GM23338 (cell line): ENCODE results near the gene CMSS1. TPM values are rescaled to one million over a fixed set of nuclear protein-coding genes. Genes with fewer than 3 reads are reported as not detected.

Experiments
- ATAC-seq: fragments of 200-7000 bp; cut with Tn5 transposase; 3 replicates; pipeline ENCODE4 v1.9.1; 2020
- DNase-seq: peaks from one replicate; pipeline ENCODE4 v3.0.0-alpha.2; 2015; ENCODE audit warnings: low spot score
- H2AFZ ChIP-seq: fragments of 200-600 bp; sonication (generic); 2 replicates; pipeline ENCODE4 v1.8.0; 2016; ENCODE audit warnings: antibody characterized with exemption, mild to moderate bottlenecking, moderate library complexity
- H3F3A ChIP-seq: fragments of 200-600 bp; sonication (generic); replicated peaks from 2 replicates; pipeline ENCODE4 v1.8.0; 2017; ENCODE audit warnings: antibody characterized with exemption, mixed run types, low read depth
- H3K27ac ChIP-seq: fragments of 200-600 bp; sonication (generic); 2 replicates; pipeline ENCODE4 v1.6.1; 2016; ENCODE audit warnings: low read depth
- H3K27me3 ChIP-seq: fragments of 200-600 bp; sonication (generic); 2 replicates; pipeline ENCODE4 v1.8.0; 2016; ENCODE audit warnings: mild to moderate bottlenecking, mixed run types, moderate library complexity; ENCODE audit not compliant: insufficient read depth
- H3K36me3 ChIP-seq: fragments of 200-600 bp; sonication (generic); 2 replicates; pipeline ENCODE4 v1.8.0; 2016; ENCODE audit warnings: mild to moderate bottlenecking; ENCODE audit not compliant: insufficient read depth
- H3K4me1 ChIP-seq: fragments of 200-600 bp; sonication (generic); 2 replicates; pipeline ENCODE4 v1.8.0; 2016; ENCODE audit warnings: mild to moderate bottlenecking, moderate library complexity; ENCODE audit not compliant: insufficient read depth
- H3K4me2 ChIP-seq: fragments of 200-600 bp; sonication (generic); 2 replicates; pipeline ENCODE4 v1.7.1; 2017; ENCODE audit warnings: mixed run types
- H3K4me3 ChIP-seq: fragments of 200-600 bp; sonication (generic); 2 replicates; pipeline ENCODE4 v1.6.1; 2016; ENCODE audit warnings: mixed run types
- H3K79me2 ChIP-seq: fragments of 200-600 bp; sonication (generic); replicated peaks from 2 replicates; pipeline ENCODE4 v1.8.0; 2017; ENCODE audit warnings: mild to moderate bottlenecking; ENCODE audit not compliant: insufficient read depth
- H3K9me2 ChIP-seq: fragments of 200-600 bp; sonication (generic); 2 replicates; pipeline ENCODE4 v1.8.0; 2017; ENCODE audit not compliant: insufficient read depth
- H4K20me1 ChIP-seq: fragments of 200-600 bp; sonication (generic); replicated peaks from 2 replicates; pipeline ENCODE4 v1.8.0; 2017; ENCODE audit warnings: mild to moderate bottlenecking; ENCODE audit not compliant: insufficient read depth
- H3K27ac Mint-ChIP-seq: 2 replicates; pipeline ENCODE4 v1.8.0; 2020; ENCODE audit warnings: inconsistent platforms, mild to moderate bottlenecking, moderate library complexity, mixed read lengths
- H3K27me3 Mint-ChIP-seq: 3 replicates; pipeline ENCODE4 v1.8.0; 2022; ENCODE audit warnings: low read depth, mild to moderate bottlenecking, moderate library complexity, mixed read lengths, inconsistent platforms; ENCODE audit not compliant: insufficient read depth, poor library complexity
- H3K36me3 Mint-ChIP-seq: 3 replicates; pipeline ENCODE4 v1.8.0; 2021; ENCODE audit warnings: low read depth, mild to moderate bottlenecking, inconsistent platforms, moderate library complexity, mixed read lengths
- H3K4me1 Mint-ChIP-seq: 3 replicates; pipeline ENCODE4 v1.8.0; 2020; ENCODE audit warnings: mild to moderate bottlenecking, inconsistent platforms, mixed read lengths
- H3K4me3 Mint-ChIP-seq: 3 replicates; pipeline ENCODE4 v1.8.0; 2021; ENCODE audit warnings: moderate library complexity, mild to moderate bottlenecking, inconsistent platforms, mixed read lengths
- H3K9me3 Mint-ChIP-seq: 3 replicates; pipeline ENCODE4 v1.8.0; 2020; ENCODE audit warnings: moderate library complexity, mild to moderate bottlenecking, inconsistent platforms, mixed read lengths
- EZH2phosphoT487 ChIP-seq: fragments of 200-600 bp; sonication (generic); IDR thresholded peaks from one replicate; pipeline ENCODE4 v1.8.1; 2018; ENCODE audit warnings: antibody characterized with exemption; ENCODE audit not compliant: unreplicated experiment
- NANOG ChIP-seq: IDR thresholded peaks from 2 replicates; pipeline ENCODE4 v1.6.1; 2016; ENCODE audit warnings: antibody characterized with exemption, borderline replicate concordance
- ZNF114 ChIP-seq: fragments of 250-450 bp; sonication (Bioruptor Pico); IDR thresholded peaks from 2 replicates; pipeline ENCODE4 v1.5.0; 2020; ENCODE audit warnings: mild to moderate bottlenecking, moderate library complexity
- polyA plus RNA-seq: library from polyadenylated mRNA; unstranded; fragments of >200 nt; fragmentation: Nextera tagmentation; extraction: Ambion mirVana; gene quantifications from 2 replicates; pipeline ENCODE4 v1.2.1, GENCODE V29; 2016
- total RNA-seq: library from RNA; depleted of rRNA; stranded (reverse); fragments of >200 nt; shearing (Covaris generic); gene quantifications from 2 replicates; pipeline ENCODE4 v1.2.3, GENCODE V29; 2014
- TF ChIP-seq, protein P1 (sequence below): fragments of 250-450 bp; sonication (Bioruptor Pico); IDR thresholded peaks from 2 replicates; pipeline ENCODE4 v1.5.0; 2020; ENCODE audit warnings: mild to moderate bottlenecking, moderate library complexity
- TF ChIP-seq, protein P2 (sequence below): IDR thresholded peaks from one replicate; pipeline ENCODE4 v1.6.1; 2018; ENCODE audit warnings: antibody characterized with exemption; ENCODE audit not compliant: unreplicated experiment

Gene CMSS1
- total and polyA plus RNA-seq, 2 experiments from 2014 or later = 39.4 to 187 TPM

DNA sequence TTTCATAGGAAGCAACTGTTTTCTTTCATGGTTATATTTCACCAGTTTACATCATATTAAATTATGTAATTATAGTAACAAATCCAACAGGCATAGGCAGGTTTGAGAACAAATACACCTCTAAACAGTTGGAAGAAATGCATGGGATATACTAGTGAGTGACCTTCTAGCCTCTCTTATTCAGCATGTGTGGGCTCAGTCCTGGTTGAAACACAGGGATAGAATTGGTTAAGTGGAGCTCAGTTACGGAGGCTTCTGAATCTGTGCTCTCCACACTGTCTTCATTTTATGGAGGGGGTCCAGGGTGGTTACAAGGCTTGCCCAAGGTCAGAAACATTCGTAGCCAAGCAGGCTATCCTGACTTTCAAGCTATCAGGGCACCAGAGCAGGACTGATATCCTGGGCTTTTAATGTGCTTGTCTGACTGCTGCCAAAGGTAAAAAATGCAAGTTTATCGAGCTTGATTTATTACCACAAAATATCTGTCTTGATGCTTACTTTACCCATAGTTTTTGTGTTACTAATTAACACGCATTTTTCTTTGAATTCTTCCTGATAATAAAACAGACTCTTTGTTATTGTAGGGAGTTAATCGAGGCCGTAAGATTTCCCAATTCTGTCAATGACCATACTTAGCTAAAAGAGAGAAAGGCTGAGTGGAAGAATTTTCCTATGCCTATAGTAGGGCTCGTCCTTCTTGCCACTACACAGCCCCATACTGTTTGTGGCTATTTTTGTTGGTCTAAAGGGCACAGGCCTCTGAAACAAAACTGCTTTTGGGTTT lies 207.1 kb downstream of the CMSS1 start:
- no peaks in the 10 kb centered on the region for H3K36me3 Mint-ChIP-seq
- H3K27ac Mint-ChIP-seq = no peak overlapping the region
- H3K4me2 ChIP-seq = no peak overlapping the region
- no peaks in the 10 kb centered on the region for H3K27me3 ChIP-seq
- no peaks in the 10 kb centered on the region for H3K4me1 Mint-ChIP-seq
- no peak overlapping the region for H3K4me3 ChIP-seq
- H3K27me3 Mint-ChIP-seq = no peaks in the 10 kb centered on the region
- H3K9me2 ChIP-seq = no peaks in the 10 kb centered on the region
- no peak for DNase-seq
- no peak overlapping the region for H3K4me3 Mint-ChIP-seq
- H2AFZ ChIP-seq = no peak overlapping the region
- no peaks in the 10 kb centered on the region for H3K36me3 ChIP-seq
- no peak for ATAC-seq
- H3K9me3 Mint-ChIP-seq = no peaks in the 10 kb centered on the region
- no peaks in the 10 kb centered on the region for H4K20me1 ChIP-seq
- H3F3A ChIP-seq = no peaks in the 10 kb centered on the region
- H3K79me2 ChIP-seq = no peaks in the 10 kb centered on the region
- H3K27ac ChIP-seq = peak overlapping the region; percentile 48; the same call in 1 of the 2 replicates
- TF ChIP-seq, protein P1, sequence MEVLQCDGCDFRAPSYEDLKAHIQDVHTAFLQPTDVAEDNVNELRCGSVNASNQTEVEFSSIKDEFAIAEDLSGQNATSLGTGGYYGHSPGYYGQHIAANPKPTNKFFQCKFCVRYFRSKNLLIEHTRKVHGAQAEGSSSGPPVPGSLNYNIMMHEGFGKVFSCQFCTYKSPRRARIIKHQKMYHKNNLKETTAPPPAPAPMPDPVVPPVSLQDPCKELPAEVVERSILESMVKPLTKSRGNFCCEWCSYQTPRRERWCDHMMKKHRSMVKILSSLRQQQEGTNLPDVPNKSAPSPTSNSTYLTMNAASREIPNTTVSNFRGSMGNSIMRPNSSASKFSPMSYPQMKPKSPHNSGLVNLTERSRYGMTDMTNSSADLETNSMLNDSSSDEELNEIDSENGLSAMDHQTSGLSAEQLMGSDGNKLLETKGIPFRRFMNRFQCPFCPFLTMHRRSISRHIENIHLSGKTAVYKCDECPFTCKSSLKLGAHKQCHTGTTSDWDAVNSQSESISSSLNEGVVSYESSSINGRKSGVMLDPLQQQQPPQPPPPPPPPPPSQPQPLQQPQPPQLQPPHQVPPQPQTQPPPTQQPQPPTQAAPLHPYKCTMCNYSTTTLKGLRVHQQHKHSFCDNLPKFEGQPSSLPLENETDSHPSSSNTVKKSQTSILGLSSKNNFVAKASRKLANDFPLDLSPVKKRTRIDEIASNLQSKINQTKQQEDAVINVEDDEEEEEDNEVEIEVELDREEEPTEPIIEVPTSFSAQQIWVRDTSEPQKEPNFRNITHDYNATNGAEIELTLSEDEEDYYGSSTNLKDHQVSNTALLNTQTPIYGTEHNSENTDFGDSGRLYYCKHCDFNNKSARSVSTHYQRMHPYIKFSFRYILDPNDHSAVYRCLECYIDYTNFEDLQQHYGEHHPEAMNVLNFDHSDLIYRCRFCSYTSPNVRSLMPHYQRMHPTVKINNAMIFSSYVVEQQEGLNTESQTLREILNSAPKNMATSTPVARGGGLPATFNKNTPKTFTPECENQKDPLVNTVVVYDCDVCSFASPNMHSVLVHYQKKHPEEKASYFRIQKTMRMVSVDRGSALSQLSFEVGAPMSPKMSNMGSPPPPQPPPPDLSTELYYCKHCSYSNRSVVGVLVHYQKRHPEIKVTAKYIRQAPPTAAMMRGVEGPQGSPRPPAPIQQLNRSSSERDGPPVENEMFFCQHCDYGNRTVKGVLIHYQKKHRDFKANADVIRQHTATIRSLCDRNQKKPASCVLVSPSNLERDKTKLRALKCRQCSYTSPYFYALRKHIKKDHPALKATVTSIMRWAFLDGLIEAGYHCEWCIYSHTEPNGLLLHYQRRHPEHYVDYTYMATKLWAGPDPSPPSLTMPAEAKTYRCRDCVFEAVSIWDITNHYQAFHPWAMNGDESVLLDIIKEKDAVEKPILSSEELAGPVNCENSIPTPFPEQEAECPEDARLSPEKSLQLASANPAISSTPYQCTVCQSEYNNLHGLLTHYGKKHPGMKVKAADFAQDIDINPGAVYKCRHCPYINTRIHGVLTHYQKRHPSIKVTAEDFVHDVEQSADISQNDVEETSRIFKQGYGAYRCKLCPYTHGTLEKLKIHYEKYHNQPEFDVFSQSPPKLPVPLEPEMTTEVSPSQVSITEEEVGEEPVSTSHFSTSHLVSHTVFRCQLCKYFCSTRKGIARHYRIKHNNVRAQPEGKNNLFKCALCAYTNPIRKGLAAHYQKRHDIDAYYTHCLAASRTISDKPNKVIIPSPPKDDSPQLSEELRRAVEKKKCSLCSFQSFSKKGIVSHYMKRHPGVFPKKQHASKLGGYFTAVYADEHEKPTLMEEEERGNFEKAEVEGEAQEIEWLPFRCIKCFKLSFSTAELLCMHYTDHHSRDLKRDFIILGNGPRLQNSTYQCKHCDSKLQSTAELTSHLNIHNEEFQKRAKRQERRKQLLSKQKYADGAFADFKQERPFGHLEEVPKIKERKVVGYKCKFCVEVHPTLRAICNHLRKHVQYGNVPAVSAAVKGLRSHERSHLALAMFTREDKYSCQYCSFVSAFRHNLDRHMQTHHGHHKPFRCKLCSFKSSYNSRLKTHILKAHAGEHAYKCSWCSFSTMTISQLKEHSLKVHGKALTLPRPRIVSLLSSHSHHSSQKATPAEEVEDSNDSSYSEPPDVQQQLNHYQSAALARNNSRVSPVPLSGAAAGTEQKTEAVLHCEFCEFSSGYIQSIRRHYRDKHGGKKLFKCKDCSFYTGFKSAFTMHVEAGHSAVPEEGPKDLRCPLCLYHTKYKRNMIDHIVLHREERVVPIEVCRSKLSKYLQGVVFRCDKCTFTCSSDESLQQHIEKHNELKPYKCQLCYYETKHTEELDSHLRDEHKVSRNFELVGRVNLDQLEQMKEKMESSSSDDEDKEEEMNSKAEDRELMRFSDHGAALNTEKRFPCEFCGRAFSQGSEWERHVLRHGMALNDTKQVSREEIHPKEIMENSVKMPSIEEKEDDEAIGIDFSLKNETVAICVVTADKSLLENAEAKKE (CRISPR knock-in tag) = no peak
- TF ChIP-seq EZH2phosphoT487 (no peak), NANOG (no peak), ZNF114 (no peak)
- TF ChIP-seq, protein P2, sequence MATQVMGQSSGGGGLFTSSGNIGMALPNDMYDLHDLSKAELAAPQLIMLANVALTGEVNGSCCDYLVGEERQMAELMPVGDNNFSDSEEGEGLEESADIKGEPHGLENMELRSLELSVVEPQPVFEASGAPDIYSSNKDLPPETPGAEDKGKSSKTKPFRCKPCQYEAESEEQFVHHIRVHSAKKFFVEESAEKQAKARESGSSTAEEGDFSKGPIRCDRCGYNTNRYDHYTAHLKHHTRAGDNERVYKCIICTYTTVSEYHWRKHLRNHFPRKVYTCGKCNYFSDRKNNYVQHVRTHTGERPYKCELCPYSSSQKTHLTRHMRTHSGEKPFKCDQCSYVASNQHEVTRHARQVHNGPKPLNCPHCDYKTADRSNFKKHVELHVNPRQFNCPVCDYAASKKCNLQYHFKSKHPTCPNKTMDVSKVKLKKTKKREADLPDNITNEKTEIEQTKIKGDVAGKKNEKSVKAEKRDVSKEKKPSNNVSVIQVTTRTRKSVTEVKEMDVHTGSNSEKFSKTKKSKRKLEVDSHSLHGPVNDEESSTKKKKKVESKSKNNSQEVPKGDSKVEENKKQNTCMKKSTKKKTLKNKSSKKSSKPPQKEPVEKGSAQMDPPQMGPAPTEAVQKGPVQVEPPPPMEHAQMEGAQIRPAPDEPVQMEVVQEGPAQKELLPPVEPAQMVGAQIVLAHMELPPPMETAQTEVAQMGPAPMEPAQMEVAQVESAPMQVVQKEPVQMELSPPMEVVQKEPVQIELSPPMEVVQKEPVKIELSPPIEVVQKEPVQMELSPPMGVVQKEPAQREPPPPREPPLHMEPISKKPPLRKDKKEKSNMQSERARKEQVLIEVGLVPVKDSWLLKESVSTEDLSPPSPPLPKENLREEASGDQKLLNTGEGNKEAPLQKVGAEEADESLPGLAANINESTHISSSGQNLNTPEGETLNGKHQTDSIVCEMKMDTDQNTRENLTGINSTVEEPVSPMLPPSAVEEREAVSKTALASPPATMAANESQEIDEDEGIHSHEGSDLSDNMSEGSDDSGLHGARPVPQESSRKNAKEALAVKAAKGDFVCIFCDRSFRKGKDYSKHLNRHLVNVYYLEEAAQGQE = no peak
- H3K4me1 ChIP-seq = no peaks in the 10 kb centered on the region
